ENCODE results near the gene KCNIP1. TPM values are rescaled to one million over a fixed set of nuclear protein-coding genes. Genes with fewer than 3 reads are reported as not detected.

Gene KCNIP1
- total and polyA plus RNA-seq, 2 of the 8 experiments (the other 6 are each of a cell fraction or from before 2014, with no cell fraction given), result 0.52 to 0.83 TPM

DNA sequence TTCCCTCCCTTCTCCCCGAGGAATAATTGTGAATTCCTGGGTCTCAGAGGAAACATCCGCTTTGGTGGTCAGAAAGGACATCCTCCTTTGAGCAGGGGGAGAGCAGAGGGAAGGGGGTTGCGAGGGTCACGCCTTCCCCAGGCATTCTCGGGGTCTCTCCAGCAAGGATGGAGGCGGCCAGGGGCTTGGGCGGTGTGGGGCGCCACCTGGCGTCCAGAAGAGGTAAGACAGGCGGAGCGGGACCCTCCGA is 129.1 kb downstream of the KCNIP1 start (continued):
- TF ChIP-seq SUZ12 (IDR thresholded peaks at IDR 0.05; ENCODE audit: low read length) (no peak), KDM1A (IDR thresholded peaks at IDR 0.05; ENCODE audit: borderline replicate concordance, low read length) (no peak), KDM5A (IDR thresholded peaks at IDR 0.05; ENCODE audit: low read length) (no peak), TAF1 (IDR thresholded peaks at IDR 0.05; ENCODE audit: low read depth, low read length) (no peak), HDAC2 (IDR thresholded peaks at IDR 0.05; ENCODE audit: borderline replicate concordance in 1 of 2, low read depth in 2 of 2, low read length in 2 of 2) (no peak), GABPA (IDR thresholded peaks at IDR 0.05; ENCODE audit: borderline replicate concordance, insufficient read depth, low read length) (no peak), HDAC6 (IDR thresholded peaks at IDR 0.05; ENCODE audit: low read depth, low read length) (no peak), TCF12 (IDR thresholded peaks at IDR 0.05; ENCODE audit: low read depth, low read length) (no peak), SRF (IDR thresholded peaks at IDR 0.05; ENCODE audit: low read depth, low read length) (no peak), EP300 (IDR thresholded peaks at IDR 0.05; ENCODE audit: borderline replicate concordance in 1 of 2, low read depth in 2 of 2, low read length in 2 of 2) (no peak), SP4 (IDR thresholded peaks at IDR 0.05; ENCODE audit: low read length) (no peak), PHF8 (conservative IDR thresholded peaks at IDR 0.05; ENCODE audit: low read depth, low read length) (no peak), MAX (IDR thresholded peaks at IDR 0.05) (no peak), ATF3 (IDR thresholded peaks at IDR 0.05; ENCODE audit: insufficient read depth, low read depth, low read length) (no peak), CHD1 (IDR thresholded peaks at IDR 0.05; ENCODE audit: low read depth, low read length) (no peak), NANOG (IDR thresholded peaks at IDR 0.05; ENCODE audit: insufficient read depth, low read depth, low read length, poor library complexity, severe bottlenecking) (no peak), FOSL1 (IDR thresholded peaks at IDR 0.05; ENCODE audit: insufficient read depth, low read depth, low read length) (no peak), TBP (IDR thresholded peaks at IDR 0.05; ENCODE audit: low read depth, low read length) (no peak), CTBP2 (IDR thresholded peaks at IDR 0.05; ENCODE audit: borderline replicate concordance, insufficient read depth, insufficient read length, low read length) (peak; percentile 38)
- TF ChIP-seq, protein P1, sequence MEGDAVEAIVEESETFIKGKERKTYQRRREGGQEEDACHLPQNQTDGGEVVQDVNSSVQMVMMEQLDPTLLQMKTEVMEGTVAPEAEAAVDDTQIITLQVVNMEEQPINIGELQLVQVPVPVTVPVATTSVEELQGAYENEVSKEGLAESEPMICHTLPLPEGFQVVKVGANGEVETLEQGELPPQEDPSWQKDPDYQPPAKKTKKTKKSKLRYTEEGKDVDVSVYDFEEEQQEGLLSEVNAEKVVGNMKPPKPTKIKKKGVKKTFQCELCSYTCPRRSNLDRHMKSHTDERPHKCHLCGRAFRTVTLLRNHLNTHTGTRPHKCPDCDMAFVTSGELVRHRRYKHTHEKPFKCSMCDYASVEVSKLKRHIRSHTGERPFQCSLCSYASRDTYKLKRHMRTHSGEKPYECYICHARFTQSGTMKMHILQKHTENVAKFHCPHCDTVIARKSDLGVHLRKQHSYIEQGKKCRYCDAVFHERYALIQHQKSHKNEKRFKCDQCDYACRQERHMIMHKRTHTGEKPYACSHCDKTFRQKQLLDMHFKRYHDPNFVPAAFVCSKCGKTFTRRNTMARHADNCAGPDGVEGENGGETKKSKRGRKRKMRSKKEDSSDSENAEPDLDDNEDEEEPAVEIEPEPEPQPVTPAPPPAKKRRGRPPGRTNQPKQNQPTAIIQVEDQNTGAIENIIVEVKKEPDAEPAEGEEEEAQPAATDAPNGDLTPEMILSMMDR (IDR thresholded peaks at IDR 0.05; ENCODE audit: control extremely low read depth in 1 of 3, insufficient read depth in 1 of 3, low read depth in 1 of 3, low read length in 3 of 3), result peak in 2 of 3 experiments; percentile 82 to 95; a peak in 3 of 4 replicates
- TF ChIP-seq, protein P2, sequence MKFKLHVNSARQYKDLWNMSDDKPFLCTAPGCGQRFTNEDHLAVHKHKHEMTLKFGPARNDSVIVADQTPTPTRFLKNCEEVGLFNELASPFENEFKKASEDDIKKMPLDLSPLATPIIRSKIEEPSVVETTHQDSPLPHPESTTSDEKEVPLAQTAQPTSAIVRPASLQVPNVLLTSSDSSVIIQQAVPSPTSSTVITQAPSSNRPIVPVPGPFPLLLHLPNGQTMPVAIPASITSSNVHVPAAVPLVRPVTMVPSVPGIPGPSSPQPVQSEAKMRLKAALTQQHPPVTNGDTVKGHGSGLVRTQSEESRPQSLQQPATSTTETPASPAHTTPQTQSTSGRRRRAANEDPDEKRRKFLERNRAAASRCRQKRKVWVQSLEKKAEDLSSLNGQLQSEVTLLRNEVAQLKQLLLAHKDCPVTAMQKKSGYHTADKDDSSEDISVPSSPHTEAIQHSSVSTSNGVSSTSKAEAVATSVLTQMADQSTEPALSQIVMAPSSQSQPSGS (IDR thresholded peaks at IDR 0.05; ENCODE audit: low read length), result no peak

Measured in H1 (cell line).